ENCODE data around the gene BTF3L4.
"Not testable (repeated sequence)": the region's sequence is repeated elsewhere in the genome, so short reads cannot be mapped to it uniquely, and the experiment has no call there.

BTF3L4 gene

DNA sequence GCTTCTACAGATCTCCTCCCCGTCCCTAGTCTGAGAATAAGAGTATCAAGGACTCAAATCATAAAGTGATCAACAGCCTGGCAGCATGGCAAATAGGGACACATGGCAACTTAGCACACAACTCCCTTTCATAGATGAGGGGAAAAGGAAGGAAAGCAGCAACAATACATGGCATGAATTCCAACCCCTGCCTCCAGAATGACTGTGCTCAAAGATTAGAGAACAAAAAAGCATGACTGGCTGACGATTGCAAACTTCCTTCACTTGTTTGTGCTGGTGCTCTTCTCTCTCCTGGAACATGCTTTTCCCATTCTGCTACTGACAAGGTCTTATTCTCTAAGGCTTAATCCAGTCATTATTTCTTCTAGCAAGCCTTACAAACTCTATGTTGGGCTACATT lies 34.0 kb upstream of the BTF3L4 start:
- H4K20me1 ChIP-seq (ENCODE audit: insufficient read depth, low read length) = no peaks in the 10 kb centered on the region
- no peaks in the 10 kb centered on the region for H3K9me3 ChIP-seq (replicated peaks; ENCODE audit: insufficient read depth, low read length)
- H3K9me2 ChIP-seq (replicated peaks; ENCODE audit: insufficient read depth, low read length) = no peaks in the 10 kb centered on the region
- no peaks in the 10 kb centered on the region for H3K36me3 ChIP-seq (replicated peaks; ENCODE audit: insufficient read depth, low read length)
- H3K9ac ChIP-seq (ENCODE audit: low read length) = no peak overlapping the region
- no peaks in the 10 kb centered on the region for H3F3A ChIP-seq (ENCODE audit: insufficient read depth, low read length)
- H3K27ac ChIP-seq (ENCODE audit: low read length) = no peak overlapping the region
- H3K79me2 ChIP-seq (ENCODE audit: low read length) = no peaks in the 10 kb centered on the region
- no peaks in the 10 kb centered on the region for H3K27me3 ChIP-seq (replicated peaks; ENCODE audit: insufficient read depth, low read length)
- no peaks in the 10 kb centered on the region for H3K4me1 ChIP-seq (ENCODE audit: low read length)
- TF ChIP-seq, protein P1, sequence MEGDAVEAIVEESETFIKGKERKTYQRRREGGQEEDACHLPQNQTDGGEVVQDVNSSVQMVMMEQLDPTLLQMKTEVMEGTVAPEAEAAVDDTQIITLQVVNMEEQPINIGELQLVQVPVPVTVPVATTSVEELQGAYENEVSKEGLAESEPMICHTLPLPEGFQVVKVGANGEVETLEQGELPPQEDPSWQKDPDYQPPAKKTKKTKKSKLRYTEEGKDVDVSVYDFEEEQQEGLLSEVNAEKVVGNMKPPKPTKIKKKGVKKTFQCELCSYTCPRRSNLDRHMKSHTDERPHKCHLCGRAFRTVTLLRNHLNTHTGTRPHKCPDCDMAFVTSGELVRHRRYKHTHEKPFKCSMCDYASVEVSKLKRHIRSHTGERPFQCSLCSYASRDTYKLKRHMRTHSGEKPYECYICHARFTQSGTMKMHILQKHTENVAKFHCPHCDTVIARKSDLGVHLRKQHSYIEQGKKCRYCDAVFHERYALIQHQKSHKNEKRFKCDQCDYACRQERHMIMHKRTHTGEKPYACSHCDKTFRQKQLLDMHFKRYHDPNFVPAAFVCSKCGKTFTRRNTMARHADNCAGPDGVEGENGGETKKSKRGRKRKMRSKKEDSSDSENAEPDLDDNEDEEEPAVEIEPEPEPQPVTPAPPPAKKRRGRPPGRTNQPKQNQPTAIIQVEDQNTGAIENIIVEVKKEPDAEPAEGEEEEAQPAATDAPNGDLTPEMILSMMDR (IDR thresholded peaks at IDR 0.05; ENCODE audit: low read length) = no peak
- no peak for TF ChIP-seq EZH2phosphoT487 (IDR thresholded peaks at IDR 0.05; ENCODE audit: low read length)
- no peak for TF ChIP-seq EZH2 (optimal IDR thresholded peaks at IDR 0.05; ENCODE audit: low read depth, low read length)
- no peak overlapping the region for H2AFZ ChIP-seq (ENCODE audit: low read length)
- no peak for DNase-seq
- no peak overlapping the region for H3K4me2 ChIP-seq (ENCODE audit: low read depth, low read length)
- H3K4me3 ChIP-seq (ENCODE audit: low read length) = no peak overlapping the region

DNA sequence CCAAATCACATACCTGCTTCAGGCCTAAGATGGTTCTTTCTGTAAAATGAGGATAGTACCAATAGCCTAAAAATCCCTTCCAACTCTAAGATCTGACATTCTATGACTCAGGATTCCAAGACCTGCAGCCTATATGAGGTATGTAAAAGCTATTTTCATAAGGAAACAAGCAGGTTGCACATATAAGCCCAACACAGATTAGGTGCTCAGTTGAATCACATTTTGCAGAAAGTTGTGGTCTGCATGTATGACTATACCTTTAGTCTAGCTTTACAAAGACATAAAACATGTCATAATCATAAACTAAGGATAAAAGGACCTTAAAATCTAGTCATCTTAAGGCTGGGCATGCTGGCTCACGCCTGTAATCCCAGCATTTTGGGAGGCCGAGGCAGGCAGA lies 29.8 kb upstream of the BTF3L4 start:
- H2AFZ ChIP-seq (ENCODE audit: low read length) = no peak overlapping the region
- no peaks in the 10 kb centered on the region for H3K9me2 ChIP-seq (replicated peaks; ENCODE audit: insufficient read depth, low read length)
- 0 out of 2 replicates have a peak, but pooled peaks cover 2% of the 10 kb centered on the region for H4K20me1 ChIP-seq (ENCODE audit: insufficient read depth, low read length)
- no peak for DNase-seq
- no peaks in the 10 kb centered on the region for H3F3A ChIP-seq (ENCODE audit: insufficient read depth, low read length)
- H3K9ac ChIP-seq (ENCODE audit: low read length) = no peak overlapping the region
- no peak overlapping the region for H3K4me2 ChIP-seq (ENCODE audit: low read depth, low read length)
- no peaks in the 10 kb centered on the region for H3K36me3 ChIP-seq (replicated peaks; ENCODE audit: insufficient read depth, low read length)
- no peaks in the 10 kb centered on the region for H3K9me3 ChIP-seq (replicated peaks; ENCODE audit: insufficient read depth, low read length)
- no peak overlapping the region for H3K4me3 ChIP-seq (ENCODE audit: low read length)
- H3K27ac ChIP-seq (ENCODE audit: low read length) = no peak overlapping the region
- H3K27me3 ChIP-seq (replicated peaks; ENCODE audit: insufficient read depth, low read length) = no peaks in the 10 kb centered on the region
- peaks cover under 1% of the 10 kb centered on the region; the same call in 1 of the 2 replicates for H3K4me1 ChIP-seq (ENCODE audit: low read length)
- H3K79me2 ChIP-seq (ENCODE audit: low read length) = peaks cover 20% of the 10 kb centered on the region
- TF ChIP-seq, protein P1 (IDR thresholded peaks at IDR 0.05; ENCODE audit: low read length) = no peak
- TF ChIP-seq EZH2phosphoT487 (IDR thresholded peaks at IDR 0.05; ENCODE audit: low read length) = no peak

DNA sequence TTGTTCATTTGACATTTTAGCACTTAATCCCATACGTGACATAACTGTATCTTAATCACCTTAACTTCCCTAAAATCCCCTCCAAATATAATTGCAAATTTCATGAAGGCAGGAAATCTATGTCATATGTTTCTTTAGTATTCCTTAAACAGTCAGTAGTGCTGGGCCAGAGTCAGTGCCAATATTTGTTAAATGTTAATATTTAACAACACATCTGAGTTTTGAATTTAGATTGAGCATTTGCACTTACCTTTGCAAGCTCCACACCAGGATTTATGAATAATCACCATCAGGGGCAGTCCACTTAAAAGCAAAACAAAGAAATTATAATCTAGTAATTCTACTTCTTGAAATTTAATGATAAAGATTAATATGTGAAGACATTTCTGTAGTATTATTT lies 27.8 kb upstream of the BTF3L4 start:
- no peak overlapping the region for H2AFZ ChIP-seq (ENCODE audit: low read length)
- peaks cover 8% of the 10 kb centered on the region for H3K4me1 ChIP-seq (ENCODE audit: low read length)
- peaks cover 19% of the 10 kb centered on the region for H3F3A ChIP-seq (ENCODE audit: insufficient read depth, low read length)
- H3K9me3 ChIP-seq (replicated peaks; ENCODE audit: insufficient read depth, low read length) = no peaks in the 10 kb centered on the region
- peaks cover 41% of the 10 kb centered on the region for H3K79me2 ChIP-seq (ENCODE audit: low read length)
- no peaks in the 10 kb centered on the region for H3K27me3 ChIP-seq (replicated peaks; ENCODE audit: insufficient read depth, low read length)
- no peak overlapping the region for H3K27ac ChIP-seq (ENCODE audit: low read length)
- H3K9me2 ChIP-seq (replicated peaks; ENCODE audit: insufficient read depth, low read length) = no peaks in the 10 kb centered on the region
- H3K4me2 ChIP-seq (ENCODE audit: low read depth, low read length) = no peak overlapping the region
- no peak for TF ChIP-seq EZH2phosphoT487 (IDR thresholded peaks at IDR 0.05; ENCODE audit: low read length)
- TF ChIP-seq EZH2 (optimal IDR thresholded peaks at IDR 0.05; ENCODE audit: low read depth, low read length) = no peak
- peaks cover 9% of the 10 kb centered on the region; the same call in 1 of the 2 replicates for H4K20me1 ChIP-seq (ENCODE audit: insufficient read depth, low read length)
- H3K4me3 ChIP-seq (ENCODE audit: low read length) = no peak overlapping the region
- H3K9ac ChIP-seq (ENCODE audit: low read length) = no peak overlapping the region
- DNase-seq = no peak
- no peaks in the 10 kb centered on the region for H3K36me3 ChIP-seq (replicated peaks; ENCODE audit: insufficient read depth, low read length)

DNA sequence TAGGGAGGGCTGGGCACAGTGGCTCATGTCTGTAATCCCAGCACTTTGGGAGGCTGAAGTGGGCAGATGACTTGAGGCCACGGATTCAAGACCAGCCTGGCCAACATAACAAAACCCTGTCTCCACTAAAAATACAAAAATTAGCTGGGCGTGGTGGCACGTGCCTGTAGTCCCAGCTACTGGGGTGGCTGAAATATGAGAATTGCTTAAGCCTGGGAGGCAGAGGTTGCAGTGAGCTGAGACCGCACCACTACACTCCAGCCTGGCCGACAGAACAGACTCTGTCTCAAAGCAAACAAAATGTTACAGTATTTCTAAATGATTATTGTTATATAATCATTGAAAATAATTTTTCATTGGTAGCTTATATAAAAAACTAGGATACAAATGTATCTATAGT lies 27.3 kb upstream of the BTF3L4 start:
- H3K9ac ChIP-seq (ENCODE audit: low read length); DNase-seq; H3K4me2 ChIP-seq (ENCODE audit: low read depth, low read length); H3K27me3 ChIP-seq (replicated peaks; ENCODE audit: insufficient read depth, low read length); H3K27ac ChIP-seq (ENCODE audit: low read length); H2AFZ ChIP-seq (ENCODE audit: low read length); H3K4me1 ChIP-seq (ENCODE audit: low read length); H4K20me1 ChIP-seq (ENCODE audit: insufficient read depth, low read length); H3K36me3 ChIP-seq (replicated peaks; ENCODE audit: insufficient read depth, low read length); H3K9me3 ChIP-seq (replicated peaks; ENCODE audit: insufficient read depth, low read length); H3K9me2 ChIP-seq (replicated peaks; ENCODE audit: insufficient read depth, low read length); H3K4me3 ChIP-seq (ENCODE audit: low read length): not testable (repeated sequence)
- Histone ChIP-seq H3K79me2 (ENCODE audit: low read length) (peaks cover 43% of the 10 kb centered on the region), H3F3A (ENCODE audit: insufficient read depth, low read length) (peaks cover 21% of the 10 kb centered on the region)

Data from MM.1S (cell line).